Caki2 (cell line): Measurements from ENCODE around the gene FANK1. TPM values are rescaled to one million over a fixed set of nuclear protein-coding genes. Genes with fewer than 3 reads are reported as not detected.
"Not testable (repeated sequence)": the region's sequence is repeated elsewhere in the genome, so short reads cannot be mapped to it uniquely, and the experiment has no call there.

Source experiments
- DNase-seq: peaks from one replicate; pipeline ENCODE4 v3.0.0-alpha.2; 2015; ENCODE audit warnings: low read depth
- in situ Hi-C: cut with HindIII; loops from 2 replicates; pipeline ENCODE4 v1.10.0; 2016; ENCODE audit warnings: low sequenced_read_pairs, low pct_unique_long_range_greater_than_20kb, mixed read lengths
- total RNA-seq: library from RNA; depleted of rRNA; stranded (reverse); fragments of >200 nt; shearing (Covaris generic); gene quantifications from 2 replicates; pipeline ENCODE4 v1.2.3, GENCODE V29; 2014; ENCODE audit warnings: low replicate concordance

FANK1 gene
- total RNA-seq, 1 experiment from 2014 or later, result 6.8 TPM

DNA sequence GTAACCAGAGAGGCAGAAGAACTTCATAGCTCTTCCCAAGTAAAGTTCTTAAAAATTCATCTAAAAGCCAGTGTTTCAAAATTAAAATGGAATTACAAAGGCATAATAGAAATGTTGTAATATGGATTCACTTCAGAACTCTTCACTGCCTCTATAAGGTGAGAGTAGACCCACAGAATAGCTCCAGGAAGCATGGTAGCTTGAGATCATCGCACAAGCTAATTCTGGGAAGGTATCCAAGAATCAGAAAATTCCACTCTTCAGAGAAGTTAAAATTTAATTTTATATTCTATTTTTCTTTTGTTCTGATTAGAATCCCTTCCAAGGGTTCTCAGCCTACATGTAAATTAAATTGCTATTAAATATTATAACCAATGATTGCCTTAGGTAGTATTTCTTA is 13.8 kb upstream of the FANK1 start:
- in situ Hi-C loops, result no loop called here
- no peak for DNase-seq

DNA sequence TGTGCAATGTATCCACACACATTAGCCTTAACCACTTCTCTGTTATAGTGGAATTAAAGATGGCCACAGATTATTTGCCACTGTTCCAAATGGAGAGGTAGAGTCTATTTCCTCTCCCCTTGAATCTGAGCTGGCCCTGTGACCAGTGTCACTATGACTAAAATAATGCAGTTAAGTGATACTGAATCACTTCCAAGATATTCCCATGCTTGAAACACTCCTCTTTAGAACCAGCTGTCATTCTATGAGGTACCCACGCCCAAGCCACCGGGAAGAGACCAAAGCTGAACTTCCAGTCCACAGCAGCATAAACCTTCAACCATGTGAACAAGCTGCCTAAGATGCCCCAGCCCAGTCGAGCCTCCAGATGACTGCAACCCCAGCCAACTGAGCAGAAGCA is 13.2 kb upstream of the FANK1 start:
- in situ Hi-C loops, result no loop called here
- no peak for DNase-seq

DNA sequence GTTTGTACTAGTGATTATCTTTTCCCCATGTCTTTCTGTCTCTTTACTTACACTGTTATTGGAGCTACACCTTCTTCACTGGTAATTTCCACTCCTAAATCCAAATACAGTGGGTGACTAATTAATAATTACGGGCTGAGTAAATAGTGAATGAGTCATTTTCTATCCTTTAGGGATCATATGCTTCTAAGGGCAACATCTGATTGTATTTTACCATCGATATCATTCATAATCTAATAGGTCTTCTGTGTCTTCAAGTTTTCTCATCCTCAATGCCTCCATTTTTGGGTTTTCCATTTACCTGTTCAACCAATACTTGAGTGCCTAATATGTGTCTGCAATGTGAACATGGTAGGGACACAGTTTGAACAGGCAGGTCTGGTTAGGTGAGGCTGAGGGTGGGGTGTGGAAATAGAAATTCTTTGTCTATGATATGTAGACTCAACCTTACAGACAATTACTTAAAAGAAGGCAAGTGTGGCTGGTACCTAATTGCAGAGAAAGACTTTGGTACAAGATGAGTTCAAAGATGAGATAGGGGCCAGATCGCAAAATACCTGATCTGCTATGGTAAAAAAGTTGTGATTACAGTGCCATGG is 9.4 kb upstream of the FANK1 start:
- in situ Hi-C loops, result no loop called here

DNA sequence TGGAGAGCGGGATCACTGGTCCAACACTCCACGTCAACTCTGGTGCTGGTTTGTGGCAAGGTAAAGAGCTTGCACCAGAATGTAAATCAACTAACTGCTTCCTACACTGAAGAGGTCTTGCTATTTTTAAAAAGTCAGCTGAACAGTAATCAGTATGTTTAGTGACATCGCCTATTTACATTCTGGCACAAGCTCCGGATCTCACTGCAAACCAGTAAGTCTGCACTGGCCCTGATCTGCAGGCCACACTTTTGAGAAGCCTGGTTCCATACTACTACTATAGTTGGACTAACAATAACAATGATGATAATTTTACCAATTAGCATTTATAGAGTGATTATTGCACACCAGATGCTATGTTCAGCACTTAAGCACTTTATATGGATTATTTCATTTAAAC is 6.9 kb upstream of the FANK1 start:
- DNase-seq, in situ Hi-C loops: not testable (repeated sequence)

More for the DNA sequence above, 9.4 kb upstream of the FANK1 start:
- no peak for DNase-seq

DNA sequence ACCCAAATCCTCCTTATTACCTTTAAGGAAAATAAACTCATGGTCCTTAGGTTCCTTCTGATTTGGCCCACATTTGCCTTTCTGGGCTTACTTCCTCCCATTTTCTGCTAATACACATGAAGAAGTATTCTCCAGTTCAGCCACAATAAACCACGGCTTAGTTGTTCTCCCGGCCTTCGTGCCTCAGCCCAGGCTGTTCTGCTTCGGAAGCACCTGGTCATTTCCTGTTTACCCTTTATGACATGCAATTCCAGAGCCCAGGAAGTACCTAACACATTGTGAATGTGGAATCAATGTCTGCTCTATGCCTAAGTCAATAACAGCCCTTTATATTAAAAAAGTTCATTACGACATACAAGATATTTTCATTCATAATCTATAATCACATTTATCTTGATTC is 4.0 kb upstream of the FANK1 start:
- in situ Hi-C loops, DNase-seq: not testable (repeated sequence)

DNA sequence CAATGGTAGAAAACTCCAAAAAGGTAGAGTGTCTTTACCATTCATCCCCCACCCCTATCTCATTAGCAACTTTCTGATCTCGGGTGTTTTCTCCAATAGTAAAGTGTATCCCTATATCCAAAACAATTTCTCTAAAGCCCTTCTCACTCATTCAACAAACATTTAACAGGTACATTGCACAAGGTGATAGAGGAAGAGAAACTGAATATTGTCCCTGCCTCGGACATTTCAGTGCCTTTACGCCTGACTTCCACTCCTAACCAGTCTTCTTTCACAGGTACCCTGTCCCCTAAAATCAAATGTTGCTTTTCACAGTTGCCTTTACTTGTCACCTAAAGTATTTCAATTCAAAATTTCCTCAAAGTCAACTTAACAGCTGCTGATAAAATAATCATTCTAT is 2.2 kb upstream of the FANK1 start:
- DNase-seq, in situ Hi-C loops: not testable (repeated sequence)

DNA sequence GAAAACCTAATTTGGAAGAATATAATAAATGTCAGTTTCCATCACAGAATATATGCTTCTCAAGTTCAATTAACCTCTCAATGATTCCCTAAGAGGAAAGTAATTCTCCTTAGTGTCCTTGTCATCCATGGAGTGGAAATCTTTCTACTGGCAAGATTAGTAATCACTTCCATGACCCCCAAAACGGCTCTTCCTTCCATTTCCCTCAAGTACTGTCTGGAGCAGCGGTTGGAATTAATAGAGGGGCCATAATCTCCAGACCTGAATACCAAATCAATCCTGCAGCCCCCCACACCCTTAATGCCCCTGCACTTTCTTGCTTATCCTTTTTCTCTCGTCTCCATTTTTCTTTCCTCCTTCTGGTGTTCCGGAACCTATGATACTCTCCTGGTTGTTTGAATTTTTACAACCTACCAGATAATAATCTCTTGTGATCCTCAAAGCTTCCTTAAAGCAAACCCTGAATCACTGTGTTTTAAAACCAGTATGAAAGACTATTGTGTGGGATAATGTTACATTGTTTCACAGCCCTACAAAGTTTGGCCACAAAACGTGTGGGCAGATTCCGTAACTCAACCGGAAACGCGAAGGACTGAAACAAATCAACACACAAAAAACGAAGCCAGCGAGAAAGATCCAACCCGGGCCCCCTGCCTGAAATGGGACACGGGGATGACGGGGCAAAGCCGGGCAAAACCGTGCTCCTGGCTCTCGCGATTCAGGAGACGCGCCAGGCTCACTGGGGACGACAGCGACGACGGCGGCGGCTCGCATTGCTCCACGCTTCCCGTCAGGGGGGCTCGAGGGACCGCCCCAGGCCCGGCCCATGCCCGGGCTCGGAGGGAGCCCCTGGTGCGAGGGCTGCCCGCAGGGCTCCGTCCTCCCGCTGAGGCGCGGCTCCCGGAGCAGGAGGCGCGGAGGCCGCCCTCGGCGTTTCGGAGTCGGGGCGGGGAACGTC is 955 bp upstream of the FANK1 start:
- in situ Hi-C loops, result not testable (repeated sequence)
- peak; percentile 61 for DNase-seq

DNA sequence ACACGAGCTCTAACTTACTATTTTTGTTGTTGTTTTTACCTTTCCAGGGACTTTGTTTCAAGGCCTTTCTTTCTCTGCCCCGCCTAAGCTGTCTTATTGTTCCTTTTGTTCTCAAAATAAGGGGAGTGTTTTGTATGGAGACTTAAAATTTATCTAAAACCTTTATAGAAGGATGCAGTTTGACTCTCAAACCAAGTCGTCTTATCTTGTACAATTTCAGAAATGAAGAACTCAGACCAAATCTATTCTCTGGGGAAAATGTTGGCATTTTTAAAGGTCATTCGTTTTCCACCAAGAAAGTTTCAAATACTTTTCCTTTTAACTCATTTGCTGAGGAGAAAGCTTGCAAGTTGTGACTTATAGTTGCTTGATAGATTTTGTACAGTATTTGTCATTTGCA is 953 bp downstream of the FANK1 start:
- not testable (repeated sequence) for DNase-seq

DNA sequence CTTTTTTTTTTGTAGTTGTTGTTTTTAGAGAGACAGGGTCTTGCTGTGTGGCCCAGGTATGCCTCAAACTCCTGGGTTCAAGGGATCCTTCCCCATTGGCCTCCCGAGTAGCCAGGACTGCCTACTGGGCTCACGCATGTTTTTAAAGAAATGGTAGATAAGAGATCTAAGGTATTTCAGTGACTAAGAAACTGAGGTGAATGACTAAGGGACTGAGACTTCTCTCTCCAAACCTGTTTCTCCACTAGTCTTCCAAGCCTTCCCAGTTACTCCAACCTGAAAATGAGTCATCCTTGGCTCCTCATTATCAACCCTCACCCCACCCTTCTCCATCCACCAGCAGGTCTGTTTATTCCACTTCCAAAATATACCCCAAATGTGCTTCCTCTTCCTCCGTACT is 4.6 kb downstream of the FANK1 start:
- in situ Hi-C loops, result not testable (repeated sequence)
- DNase-seq, result peak; percentile 74

More for the DNA sequence above, 953 bp downstream of the FANK1 start:
- in situ Hi-C loops, result not testable (repeated sequence)

DNA sequence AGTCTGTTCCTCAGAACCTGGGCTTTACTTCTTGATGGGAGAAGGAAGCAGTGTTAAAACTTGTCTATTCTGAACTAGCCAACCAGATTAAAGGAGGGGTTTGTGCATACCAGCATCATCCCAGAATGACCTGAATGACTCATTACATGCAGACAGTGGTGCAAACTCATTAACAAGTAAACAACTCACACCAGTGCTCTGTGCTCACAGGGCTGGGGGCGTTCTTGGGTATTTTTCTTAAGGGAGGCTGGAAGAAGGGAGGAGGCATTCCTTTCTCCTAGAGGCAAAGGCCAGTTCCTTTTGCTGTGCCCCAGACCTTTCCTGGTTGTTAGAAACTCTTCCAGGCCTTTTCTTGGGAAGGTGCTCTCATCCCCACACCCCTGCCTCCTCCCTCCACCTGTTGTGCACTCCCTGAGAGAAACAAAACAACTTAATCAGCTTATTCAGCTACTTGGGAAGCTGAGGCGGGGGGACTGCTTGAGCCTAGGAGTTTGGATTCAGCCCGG is 6.8 kb downstream of the FANK1 start:
- in situ Hi-C loops, result not testable (repeated sequence)
- DNase-seq, result peak; percentile 68

DNA sequence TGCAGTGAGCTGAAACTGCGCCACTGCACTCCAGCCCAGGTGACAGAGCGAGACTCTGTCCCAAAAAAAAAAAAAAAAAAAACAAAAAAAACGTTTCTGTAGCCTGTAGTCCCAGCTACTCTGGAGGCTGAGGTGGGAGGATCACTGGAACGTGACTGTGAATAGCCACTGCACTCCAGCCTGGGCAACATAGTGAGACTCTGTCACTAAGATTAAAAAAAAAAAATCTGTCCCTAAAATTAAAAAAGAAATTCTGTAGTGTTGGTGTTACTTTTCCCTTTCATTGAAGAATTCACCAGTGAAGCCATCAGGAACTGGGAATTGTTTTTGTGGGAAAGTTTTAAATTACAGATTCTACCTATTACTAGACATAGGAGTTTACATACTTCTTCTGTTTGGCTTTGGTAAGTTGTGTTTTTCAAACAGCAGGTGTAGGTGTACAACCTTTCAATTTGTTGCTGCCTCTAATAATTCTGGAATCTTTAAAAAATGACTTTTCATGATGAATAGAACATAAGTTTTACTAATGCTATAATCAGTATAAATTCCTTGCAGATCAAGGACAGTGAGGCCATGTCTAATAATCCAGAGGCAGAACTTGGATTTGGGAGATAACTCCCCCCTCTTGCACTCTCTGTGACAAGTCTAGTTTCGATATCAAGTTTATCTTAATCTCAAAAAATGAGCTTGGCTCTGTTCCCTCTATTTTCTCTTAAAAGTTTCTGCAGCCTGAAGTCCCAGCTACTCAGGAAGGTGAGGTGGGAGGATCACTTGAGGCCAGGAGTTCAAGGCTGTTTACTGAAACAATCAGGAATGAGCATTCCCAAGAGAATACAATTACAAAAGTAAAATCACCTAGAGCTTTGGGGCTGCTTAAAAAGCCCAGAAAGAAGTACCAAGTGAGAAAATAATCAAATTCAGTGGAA is 9.0 kb downstream of the FANK1 start:
- in situ Hi-C loops, DNase-seq: not testable (repeated sequence)

DNA sequence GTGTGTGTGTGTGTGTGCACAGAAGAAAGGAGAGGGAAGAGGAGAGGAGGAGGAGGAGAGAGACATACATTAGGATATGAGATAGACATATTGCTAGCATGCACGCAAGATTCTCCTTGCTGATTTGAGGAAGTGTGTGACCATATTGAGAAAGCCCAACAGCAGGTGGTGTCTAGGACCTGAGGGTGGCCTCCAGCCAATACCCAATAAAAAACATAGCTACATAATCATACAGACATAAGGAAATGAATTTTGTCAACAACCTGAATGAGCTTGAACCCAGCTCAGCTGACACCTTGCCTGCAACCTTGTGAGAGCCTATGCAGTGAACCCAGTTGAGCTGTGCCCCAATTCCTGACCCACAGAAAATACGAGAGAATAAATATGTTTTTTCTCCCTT is 11.2 kb downstream of the FANK1 start:
- DNase-seq, in situ Hi-C loops: not testable (repeated sequence)

DNA sequence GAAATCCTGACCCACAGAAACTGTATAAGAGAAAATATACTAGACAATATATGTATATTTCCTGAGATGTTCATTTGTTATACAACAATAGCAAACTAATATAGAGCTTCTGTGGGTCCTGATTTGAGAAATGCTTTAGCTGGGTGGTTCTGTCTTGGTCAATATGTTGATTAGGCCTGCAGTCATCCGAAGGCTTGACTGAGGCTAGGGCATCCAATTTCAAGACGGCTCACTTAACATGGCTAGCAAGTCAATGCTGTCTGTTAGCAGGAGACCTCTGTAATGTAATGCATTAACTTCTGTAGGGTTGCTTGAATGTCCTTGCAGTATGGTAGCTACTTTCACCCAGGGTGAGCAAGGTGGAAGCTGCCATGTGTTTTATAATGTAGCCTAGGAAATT is 12.4 kb downstream of the FANK1 start:
- DNase-seq, in situ Hi-C loops: not testable (repeated sequence)

DNA sequence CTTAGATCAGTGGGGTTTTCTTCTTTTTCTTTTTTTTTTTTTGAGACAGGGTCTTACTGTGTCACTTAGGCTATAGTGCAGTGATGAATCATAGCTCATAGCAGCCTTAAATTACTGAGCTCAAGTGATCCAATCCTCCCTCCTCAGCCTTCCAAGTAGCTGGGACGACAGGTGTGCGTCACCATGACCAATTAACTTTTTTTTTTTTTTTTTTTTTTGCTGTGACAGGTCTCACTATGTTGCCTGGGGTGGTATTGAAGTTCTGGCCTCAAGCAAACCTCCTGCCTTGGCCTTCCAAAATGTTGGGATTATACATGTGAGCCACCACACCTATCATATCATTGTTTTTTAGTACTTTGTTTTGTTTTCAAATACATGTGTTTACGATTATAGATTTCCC is 13.1 kb downstream of the FANK1 start:
- DNase-seq, in situ Hi-C loops: not testable (repeated sequence)

DNA sequence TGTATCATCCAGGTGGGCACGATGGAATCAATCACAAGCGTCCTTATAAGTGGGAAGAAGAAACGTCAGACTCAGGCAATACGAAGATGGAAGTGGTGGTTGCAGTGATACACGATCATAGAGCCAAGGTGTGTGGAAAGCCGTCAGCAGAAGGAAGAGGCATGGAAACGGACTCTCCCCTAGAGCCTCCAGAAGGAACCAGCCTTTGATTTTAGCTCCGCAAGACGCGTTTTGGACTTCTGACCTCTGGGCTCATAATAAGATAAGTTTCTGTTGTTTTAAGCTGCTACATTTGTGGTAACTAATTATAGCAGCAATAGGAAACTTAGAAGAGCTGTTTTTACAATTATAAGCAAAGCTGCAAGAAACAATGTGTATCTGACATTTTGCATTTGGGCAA is 14.8 kb downstream of the FANK1 start:
- DNase-seq, result no peak
- in situ Hi-C loops, result no loop called here

DNA sequence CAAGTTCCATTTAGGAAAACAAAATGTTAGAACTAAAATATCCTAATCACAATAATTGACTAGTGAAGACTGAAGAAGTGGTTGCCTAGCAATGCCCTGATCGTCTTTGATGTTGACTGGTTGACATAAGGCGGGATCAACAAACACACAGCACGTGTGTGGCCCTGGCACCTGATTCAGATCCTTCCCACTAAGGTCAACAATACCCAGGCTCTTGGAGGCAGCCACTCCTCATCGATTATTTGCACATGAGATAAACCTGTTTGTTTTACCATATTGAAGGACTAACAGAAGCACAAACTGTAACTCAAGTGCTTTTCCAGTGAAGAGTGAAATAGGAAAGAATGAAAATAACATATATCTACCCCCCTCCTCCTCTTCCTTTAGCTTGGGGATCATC is 15.6 kb downstream of the FANK1 start:
- no peak for DNase-seq
- in situ Hi-C loops, result no loop called here

DNA sequence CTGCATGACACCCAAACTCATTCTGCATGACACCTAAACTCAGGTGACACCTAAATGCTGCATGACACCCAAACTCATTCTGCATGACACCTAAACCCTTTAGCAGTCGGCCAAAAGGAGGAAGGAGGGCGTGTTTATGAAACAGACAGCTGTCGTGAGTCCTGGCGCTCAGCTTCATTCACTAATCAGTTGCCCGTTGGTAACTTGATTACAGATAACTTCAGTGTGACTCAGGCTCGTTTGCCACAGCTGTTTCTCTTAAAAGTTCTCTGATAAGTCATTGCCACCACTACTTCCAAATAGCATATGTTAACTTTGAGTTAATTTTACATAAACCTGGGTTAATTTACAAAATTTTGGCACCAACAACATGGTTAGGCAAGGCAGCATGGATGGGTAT is 16.9 kb downstream of the FANK1 start:
- DNase-seq, in situ Hi-C loops: not testable (repeated sequence)

DNA sequence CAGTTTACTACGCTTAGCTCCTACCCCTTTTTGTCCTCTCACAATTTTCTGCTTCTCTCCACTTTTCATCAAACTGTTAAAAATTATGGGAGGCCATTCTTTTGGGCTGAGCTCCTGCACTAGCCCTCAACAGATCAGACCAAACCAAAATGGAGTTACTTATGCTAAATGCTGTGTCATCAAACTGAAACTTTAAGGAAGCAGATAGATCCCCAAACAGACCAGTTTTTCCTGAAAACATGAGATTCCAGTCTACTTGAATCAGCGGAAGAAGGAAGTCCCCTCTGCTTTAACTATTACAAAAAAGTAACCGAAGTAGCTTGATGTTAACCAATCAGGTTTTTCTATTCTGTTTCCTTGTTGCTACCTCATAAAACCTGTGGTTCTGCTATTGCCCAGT is 20.6 kb downstream of the FANK1 start:
- no peak for DNase-seq

More for the DNA sequence above, 20.6 kb downstream of the FANK1 start:
- in situ Hi-C loops, result no loop called here
